Measurements from ENCODE around the gene MAP1LC3B2.

Gene MAP1LC3B2

GRCh38 chr12:116592731-116593130 lies 33.5 kb downstream of the MAP1LC3B2 start:
- Histone ChIP-seq H3K27ac (peak overlapping the region; percentile 99), H3K36me3 (no peaks in the 10 kb centered on the region), H3K27me3 (no peaks in the 10 kb centered on the region), H3K4me3 (ENCODE audit: low read depth in 1 of 2, low read length in 1 of 2) (no peak overlapping the region), H3K4me1 (ENCODE audit: control insufficient read depth in 1 of 2, insufficient read depth in 1 of 2, low read depth in 1 of 2, low read length in 1 of 2) (peaks cover 48 to 52% of the 10 kb centered on the region in 2 experiments), H3K9me3 (no peaks in the 10 kb centered on the region)
- TF ChIP-seq, protein P1, sequence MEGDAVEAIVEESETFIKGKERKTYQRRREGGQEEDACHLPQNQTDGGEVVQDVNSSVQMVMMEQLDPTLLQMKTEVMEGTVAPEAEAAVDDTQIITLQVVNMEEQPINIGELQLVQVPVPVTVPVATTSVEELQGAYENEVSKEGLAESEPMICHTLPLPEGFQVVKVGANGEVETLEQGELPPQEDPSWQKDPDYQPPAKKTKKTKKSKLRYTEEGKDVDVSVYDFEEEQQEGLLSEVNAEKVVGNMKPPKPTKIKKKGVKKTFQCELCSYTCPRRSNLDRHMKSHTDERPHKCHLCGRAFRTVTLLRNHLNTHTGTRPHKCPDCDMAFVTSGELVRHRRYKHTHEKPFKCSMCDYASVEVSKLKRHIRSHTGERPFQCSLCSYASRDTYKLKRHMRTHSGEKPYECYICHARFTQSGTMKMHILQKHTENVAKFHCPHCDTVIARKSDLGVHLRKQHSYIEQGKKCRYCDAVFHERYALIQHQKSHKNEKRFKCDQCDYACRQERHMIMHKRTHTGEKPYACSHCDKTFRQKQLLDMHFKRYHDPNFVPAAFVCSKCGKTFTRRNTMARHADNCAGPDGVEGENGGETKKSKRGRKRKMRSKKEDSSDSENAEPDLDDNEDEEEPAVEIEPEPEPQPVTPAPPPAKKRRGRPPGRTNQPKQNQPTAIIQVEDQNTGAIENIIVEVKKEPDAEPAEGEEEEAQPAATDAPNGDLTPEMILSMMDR (IDR thresholded peaks at IDR 0.05) = no peak

DNA sequence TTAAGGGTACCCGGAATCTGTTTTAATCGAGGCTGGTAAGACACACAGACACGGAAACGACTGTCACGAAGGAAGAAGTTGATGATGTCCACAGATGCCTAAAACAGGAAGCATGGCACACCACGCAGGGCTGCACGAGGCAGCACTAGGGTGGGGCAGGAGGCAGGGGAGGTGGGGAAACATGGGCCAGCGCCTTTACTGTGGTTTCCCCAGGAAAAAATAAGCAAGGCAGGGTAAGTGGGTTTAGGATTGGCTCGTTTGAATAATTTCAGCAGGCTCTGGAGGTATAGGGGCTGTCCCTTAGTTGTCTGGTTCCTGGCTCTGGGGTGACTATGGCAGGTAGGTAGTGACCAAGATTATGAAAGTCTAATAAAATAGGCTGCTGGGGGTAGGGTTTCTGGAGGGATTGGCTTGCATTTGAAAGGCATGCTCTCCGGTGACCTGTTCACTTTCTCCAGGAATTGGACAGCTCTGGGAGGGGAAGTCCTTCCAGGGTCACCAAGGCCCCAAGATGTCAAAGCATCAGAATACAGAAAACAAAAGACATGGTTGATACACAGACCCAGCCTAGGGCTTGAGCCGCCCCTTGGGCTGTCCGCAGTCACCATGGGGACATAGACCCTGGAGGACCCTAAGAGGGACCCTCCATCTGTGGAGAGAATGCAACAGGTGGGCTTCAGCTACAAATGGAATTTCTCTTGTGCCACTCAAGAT lies 35.3 kb downstream of the MAP1LC3B2 start:
- Histone ChIP-seq H3K27me3 (no peaks in the 10 kb centered on the region), H3K36me3 (no peaks in the 10 kb centered on the region), H3K27ac (peak overlapping the region; percentile 99), H3K4me3 (ENCODE audit: low read depth in 1 of 2, low read length in 1 of 2) (peak overlapping the region; percentile 7 to 39), H3K9me3 (no peaks in the 10 kb centered on the region), H3K4me1 (ENCODE audit: control insufficient read depth in 1 of 2, insufficient read depth in 1 of 2, low read depth in 1 of 2, low read length in 1 of 2) (peaks cover 56 to 68% of the 10 kb centered on the region in 2 experiments)
- TF ChIP-seq, protein P1 (IDR thresholded peaks at IDR 0.05) = peak; percentile 34

- H3K27me3 ChIP-seq = no peaks in the 10 kb centered on the region
- no peaks in the 10 kb centered on the region for H3K36me3 ChIP-seq
- H3K9me3 ChIP-seq = no peaks in the 10 kb centered on the region
- peak overlapping the region; percentile 99 for H3K27ac ChIP-seq
- peak overlapping the region in 1 of 2 experiments; percentile 39 for H3K4me3 ChIP-seq (ENCODE audit: low read depth in 1 of 2, low read length in 1 of 2)
- H3K4me1 ChIP-seq (ENCODE audit: control insufficient read depth in 1 of 2, insufficient read depth in 1 of 2, low read depth in 1 of 2, low read length in 1 of 2) = peaks cover 60 to 74% of the 10 kb centered on the region in 2 experiments
- TF ChIP-seq, protein P1 (IDR thresholded peaks at IDR 0.05) = no peak
These were observed 36.0 kb downstream of the MAP1LC3B2 start for GRCh38 chr12:116595186-116595585.

DNA sequence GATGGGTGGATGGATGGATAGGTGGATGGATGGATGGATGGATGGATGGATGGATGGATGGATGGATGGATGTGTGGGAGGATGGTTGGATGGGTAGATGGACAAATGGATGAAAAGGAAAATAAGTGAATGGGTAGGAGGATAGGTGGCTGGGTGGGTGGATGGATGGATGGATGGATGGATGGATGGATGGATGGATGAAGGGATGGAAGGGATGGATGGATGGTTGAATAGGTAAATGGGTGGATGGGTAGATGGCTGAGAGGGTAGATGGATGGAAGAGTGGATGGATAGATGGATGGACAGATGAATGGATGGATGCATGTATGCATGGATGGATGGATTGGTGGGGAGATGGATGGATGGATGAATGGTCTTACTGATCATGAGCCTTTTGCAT lies 36.5 kb downstream of the MAP1LC3B2 start:
- no peaks in the 10 kb centered on the region for H3K27me3 ChIP-seq
- H3K27ac ChIP-seq = peak overlapping the region; percentile 99
- no peaks in the 10 kb centered on the region for H3K36me3 ChIP-seq
- H3K9me3 ChIP-seq = no peaks in the 10 kb centered on the region
- H3K4me1 ChIP-seq (ENCODE audit: control insufficient read depth in 1 of 2, insufficient read depth in 1 of 2, low read depth in 1 of 2, low read length in 1 of 2) = peaks cover 60 to 73% of the 10 kb centered on the region in 2 experiments
- TF ChIP-seq, protein P1 (IDR thresholded peaks at IDR 0.05) = no peak
- H3K4me3 ChIP-seq (ENCODE audit: low read depth in 1 of 2, low read length in 1 of 2) = no peak overlapping the region

GRCh38 chr12:116597886-116598285 lies 38.7 kb downstream of the MAP1LC3B2 start:
- Histone ChIP-seq H3K4me3 (ENCODE audit: low read depth in 1 of 2, low read length in 1 of 2) (no peak overlapping the region), H3K36me3 (no peaks in the 10 kb centered on the region), H3K9me3 (no peaks in the 10 kb centered on the region), H3K27ac (peak overlapping the region; percentile 70), H3K27me3 (no peaks in the 10 kb centered on the region), H3K4me1 (ENCODE audit: control insufficient read depth in 1 of 2, insufficient read depth in 1 of 2, low read depth in 1 of 2, low read length in 1 of 2) (peaks cover 50 to 59% of the 10 kb centered on the region in 2 experiments)
- TF ChIP-seq, protein P1 (IDR thresholded peaks at IDR 0.05) = no peak
